Testis (tissue), 3 donors: ENCODE results near the gene PROZ. TPM values are rescaled to one million over a fixed set of nuclear protein-coding genes. Genes with fewer than 3 reads are reported as not detected.

Experiments used
- DNase-seq: peaks from one replicate; pipeline ENCODE4 v3.0.0-alpha.2; 2019
- H3K27ac ChIP-seq, 2 donors: fragments of 200-600 bp; sonication (generic); one replicate each; pipeline ENCODE4 v1.5.1; 2019
- H3K27me3 ChIP-seq: fragments of 200-600 bp; sonication (generic); one replicate; pipeline ENCODE4 v1.5.1; 2019
- H3K36me3 ChIP-seq: fragments of 200-600 bp; sonication (generic); one replicate; pipeline ENCODE4 v1.5.1; 2017; ENCODE audit warnings: low read depth; ENCODE audit errors: missing control alignments
- H3K4me1 ChIP-seq: fragments of 200-600 bp; sonication (generic); one replicate; pipeline ENCODE4 v1.5.1; 2019
- H3K4me3 ChIP-seq, 2 donors: fragments of 200-600 bp; sonication (generic); one replicate each; pipeline ENCODE4 v1.5.1; 2017 to 2019
- H3K9me3 ChIP-seq: fragments of 200-600 bp; sonication (generic); one replicate; pipeline ENCODE4 v1.5.1; 2017
- CTCF ChIP-seq, 3 experiments: fragments of 450-650 bp in 2 of 3; fragments of 200-600 bp in 1 of 3; sonication (generic) in 1 of 3; IDR thresholded peaks; one replicate each; pipeline ENCODE4 v1.5.1; 2016 to 2019; ENCODE audit warnings: antibody characterized with exemption in 3 of 3, mild to moderate bottlenecking in 2 of 3, moderate library complexity in 1 of 3
- POLR2A ChIP-seq: fragments of 450-650 bp; IDR thresholded peaks from one replicate; pipeline ENCODE4 v1.6.1; 2017; ENCODE audit warnings: antibody characterized with exemption, mild to moderate bottlenecking, moderate library complexity
- WGBS, 2 donors: methylation state at CpG; one replicate each; pipeline ENCODE4 v1.1.5; 2018; 5-methylcytosine and 5-hydroxymethylcytosine counted together
- intact Hi-C: fragments of 100-400 bp; cut with DNase I; formaldehyde crosslinking; loops from one replicate; pipeline ENCODE4 v1.15.1; 2023; ENCODE audit warnings: low total_unique reads
- polyA plus RNA-seq: library from polyadenylated mRNA; stranded (reverse); fragments of 350-450 nt; fragmentation: Illumina TruSeq; extraction: RNeasy Lipid Tissue Mini Kit (QIAGEN cat#74804); gene quantifications from one replicate; pipeline ENCODE4 v1.2.3, GENCODE V29; 2014; ENCODE audit warnings: low read depth, low replicate concordance; ENCODE audit not compliant: insufficient read depth
- total RNA-seq, 2 donors: library from RNA; depleted of rRNA; stranded (reverse); fragments of >200 nt; gene quantifications; one replicate each; pipeline ENCODE4 v1.2.3, GENCODE V29; 2016

Gene PROZ
- total and polyA plus RNA-seq, 3 donors from 2014 or later: 0.42 to 0.81 (median 0.63) TPM

GRCh38 chr13:113143466-113144254, 14.8 kb upstream of the PROZ start:
- H3K27me3 ChIP-seq: no peaks in the 10 kb centered on the region
- H3K9me3 ChIP-seq: no peaks in the 10 kb centered on the region
- no peaks in the 10 kb centered on the region for H3K36me3 ChIP-seq
- no peaks in the 10 kb centered on the region for H3K4me1 ChIP-seq
- 83 to 88% methylated on average over 29 to 39 of the region's 39 CpGs for WGBS, 2 donors
- no peak overlapping the region for H3K4me3 ChIP-seq
- intact Hi-C loops: no loop called here
- TF ChIP-seq POLR2A (no peak), CTCF (IDR thresholded peaks at IDR 0.05) (no peak)
- H3K27ac ChIP-seq: no peak overlapping the region
- DNase-seq: no peak

GRCh38 chr13:113144255-113144629, 14.2 kb upstream of the PROZ start:
- Histone ChIP-seq H3K9me3 (no peaks in the 10 kb centered on the region), H3K36me3 (no peaks in the 10 kb centered on the region), H3K27me3 (no peaks in the 10 kb centered on the region), H3K4me1 (no peaks in the 10 kb centered on the region), H3K4me3 (no peak overlapping the region), H3K27ac (no peak overlapping the region)
- TF ChIP-seq CTCF (IDR thresholded peaks at IDR 0.05) (no peak), POLR2A (no peak)
- 93 to 97% methylated on average over 10 to 12 of the region's 12 CpGs for WGBS, 2 donors
- DNase-seq: no peak
- intact Hi-C loops: no loop called here

- intact Hi-C loops: no loop called here
- Histone ChIP-seq H3K27me3 (no peaks in the 10 kb centered on the region), H3K36me3 (no peaks in the 10 kb centered on the region), H3K4me3 (no peak overlapping the region), H3K27ac (no peak overlapping the region), H3K4me1 (no peaks in the 10 kb centered on the region), H3K9me3 (no peaks in the 10 kb centered on the region)
- TF ChIP-seq CTCF (IDR thresholded peaks at IDR 0.05): no peak
- TF ChIP-seq POLR2A: no peak
- DNase-seq: no peak
- 89 to 91% methylated on average over 12 of the region's 12 CpGs for WGBS, 2 donors
These were observed 13.0 kb upstream of the PROZ start for GRCh38 chr13:113145496-113145895.

GRCh38 chr13:113145911-113146598, 12.4 kb upstream of the PROZ start:
- intact Hi-C loops: no loop called here
- no peak overlapping the region for H3K4me3 ChIP-seq

More at GRCh38 chr13:113145911-113146598, 12.4 kb upstream of the PROZ start:
- H3K9me3 ChIP-seq: no peaks in the 10 kb centered on the region
- TF ChIP-seq POLR2A (no peak), CTCF (IDR thresholded peaks at IDR 0.05) (no peak)
- no peak overlapping the region for H3K27ac ChIP-seq
- no peaks in the 10 kb centered on the region for H3K4me1 ChIP-seq
- no peaks in the 10 kb centered on the region for H3K36me3 ChIP-seq
- DNase-seq: no peak
- WGBS, 2 donors: 92 to 93% methylated on average over 15 of the region's 15 CpGs
- H3K27me3 ChIP-seq: no peaks in the 10 kb centered on the region
